ENCODE measurements around the gene TTC7B.

TTC7B gene

DNA sequence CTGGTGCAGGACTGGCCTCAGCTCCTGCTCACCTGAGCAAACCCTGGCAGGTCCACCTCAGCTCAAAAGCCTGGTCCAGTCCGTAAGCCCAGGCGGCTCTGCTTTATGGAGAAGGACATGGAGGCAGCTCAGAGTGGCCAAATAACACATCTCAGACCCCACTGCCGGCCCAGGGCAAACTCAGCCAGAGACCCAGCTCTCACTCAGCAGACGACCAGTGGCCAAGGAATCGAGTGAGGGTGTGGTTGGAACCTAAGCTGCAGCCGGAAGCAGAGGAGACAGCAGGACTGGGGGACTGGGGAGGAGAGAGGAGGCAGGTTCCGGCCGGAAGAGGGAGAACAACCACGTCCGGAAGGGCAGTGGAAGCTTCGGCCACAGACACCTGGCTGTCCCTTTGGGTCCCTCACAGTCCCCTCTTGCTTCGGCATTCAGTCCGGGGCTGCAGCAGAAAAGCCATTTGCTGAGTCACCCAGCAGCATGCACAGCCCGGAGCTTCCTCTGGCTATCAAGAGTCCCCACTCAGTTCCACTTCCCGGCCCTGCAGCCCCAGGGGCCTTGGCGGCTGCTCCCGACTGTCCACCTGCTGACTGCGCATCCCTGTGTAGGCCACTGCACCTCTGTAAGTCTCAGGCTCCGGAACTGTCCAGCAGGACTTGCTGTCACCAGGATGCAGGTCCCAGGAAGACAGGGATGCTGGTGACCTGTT is 315.4 kb downstream of the TTC7B start:
- DNase-seq: no peak

DNA sequence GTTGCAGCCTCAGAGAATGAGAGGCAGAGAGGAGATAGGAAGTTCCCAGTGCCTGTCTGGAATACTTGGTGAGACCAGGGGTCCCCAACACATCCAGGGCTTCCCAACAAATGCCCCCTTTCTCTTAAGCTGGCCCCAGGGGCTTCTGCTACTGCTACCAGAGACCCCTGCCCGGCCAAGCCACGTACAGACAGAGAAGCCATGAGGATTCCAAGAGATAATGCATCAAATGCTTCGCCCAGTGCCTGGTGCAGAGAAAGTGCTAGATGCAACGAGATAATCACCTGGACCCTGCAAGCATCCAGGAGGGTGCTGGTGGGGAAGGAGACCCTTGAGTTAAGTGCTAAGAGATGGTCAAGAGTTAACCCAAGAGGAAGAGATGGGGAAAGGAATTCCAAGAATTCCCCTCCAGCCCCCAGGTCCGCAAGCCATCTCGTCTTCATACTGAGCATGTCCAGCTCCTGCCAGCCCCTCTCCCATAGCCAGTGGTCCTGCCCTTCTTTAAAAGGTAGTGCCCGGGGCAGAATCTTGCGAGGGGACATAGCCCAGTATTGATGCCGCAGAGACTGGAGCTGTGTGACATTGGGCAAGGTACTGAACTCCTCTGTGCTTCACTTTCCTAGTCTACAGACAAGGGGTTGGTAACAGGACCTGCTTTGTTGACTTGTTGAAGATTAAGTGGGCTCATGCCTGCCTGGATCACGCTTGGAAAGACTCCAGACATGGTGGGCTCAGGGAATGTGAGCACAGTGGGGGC is 316.1 kb downstream of the TTC7B start:
- DNase-seq: no peak

DNA sequence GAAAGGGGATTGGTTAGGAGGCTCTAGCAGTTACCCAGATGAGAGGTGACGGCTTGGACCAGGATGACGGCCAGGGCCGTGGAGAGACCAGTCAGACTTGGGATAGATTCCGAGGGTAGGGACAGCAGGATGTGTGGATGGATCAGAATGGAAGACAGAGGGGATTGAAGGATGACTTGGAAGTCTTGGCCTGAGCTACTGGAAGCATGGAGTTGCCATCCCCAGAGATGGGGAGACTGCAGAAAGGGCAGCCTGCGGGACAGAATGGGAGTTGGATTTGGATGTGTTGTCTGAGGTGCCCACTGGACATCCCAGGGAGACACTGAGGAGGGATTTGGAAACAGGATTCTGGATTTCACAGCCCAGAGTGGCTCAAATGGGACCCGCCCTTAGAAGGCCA is 317.1 kb downstream of the TTC7B start:
- DNase-seq: no peak

DNA sequence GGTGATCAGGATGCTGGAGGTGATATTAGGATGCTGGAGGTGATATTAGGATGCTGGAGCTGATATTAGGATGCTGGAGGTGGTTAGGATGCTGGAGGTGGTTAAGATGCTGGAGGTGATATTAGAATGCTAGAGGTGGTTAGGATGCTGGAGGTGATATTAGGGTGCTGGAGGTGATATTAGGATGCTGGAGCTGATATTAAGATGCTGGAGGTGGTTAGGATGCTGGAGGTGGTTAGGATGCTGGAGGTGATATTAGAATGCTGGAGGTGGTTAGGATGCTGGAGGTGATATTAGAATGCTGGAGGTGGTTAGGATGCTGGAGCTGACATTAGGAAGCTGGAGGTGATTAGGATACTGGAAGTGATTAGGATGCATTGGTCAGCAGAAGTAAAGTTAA is 318.0 kb downstream of the TTC7B start:
- DNase-seq: no peak

DNA sequence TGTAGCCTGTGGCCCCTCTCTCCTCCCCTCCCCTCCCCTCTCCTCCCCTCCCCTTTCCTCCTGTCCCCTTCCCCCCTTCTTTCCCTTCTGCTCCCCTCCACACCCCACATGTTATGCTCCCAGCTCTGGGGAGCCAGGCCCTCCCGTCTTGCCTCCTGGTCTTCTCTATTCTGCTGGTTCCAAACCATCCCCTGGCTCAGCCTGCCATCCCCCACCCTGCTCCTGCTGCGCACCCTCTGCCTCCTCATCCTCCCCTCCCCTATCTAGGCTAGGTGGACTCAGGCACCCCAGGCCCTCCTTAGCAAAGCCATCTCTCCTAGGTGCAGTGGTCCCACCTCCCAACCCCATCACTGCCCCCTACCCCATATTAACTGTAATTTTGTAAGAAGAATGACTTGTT is 319.9 kb downstream of the TTC7B start:
- no peak for DNase-seq

DNA sequence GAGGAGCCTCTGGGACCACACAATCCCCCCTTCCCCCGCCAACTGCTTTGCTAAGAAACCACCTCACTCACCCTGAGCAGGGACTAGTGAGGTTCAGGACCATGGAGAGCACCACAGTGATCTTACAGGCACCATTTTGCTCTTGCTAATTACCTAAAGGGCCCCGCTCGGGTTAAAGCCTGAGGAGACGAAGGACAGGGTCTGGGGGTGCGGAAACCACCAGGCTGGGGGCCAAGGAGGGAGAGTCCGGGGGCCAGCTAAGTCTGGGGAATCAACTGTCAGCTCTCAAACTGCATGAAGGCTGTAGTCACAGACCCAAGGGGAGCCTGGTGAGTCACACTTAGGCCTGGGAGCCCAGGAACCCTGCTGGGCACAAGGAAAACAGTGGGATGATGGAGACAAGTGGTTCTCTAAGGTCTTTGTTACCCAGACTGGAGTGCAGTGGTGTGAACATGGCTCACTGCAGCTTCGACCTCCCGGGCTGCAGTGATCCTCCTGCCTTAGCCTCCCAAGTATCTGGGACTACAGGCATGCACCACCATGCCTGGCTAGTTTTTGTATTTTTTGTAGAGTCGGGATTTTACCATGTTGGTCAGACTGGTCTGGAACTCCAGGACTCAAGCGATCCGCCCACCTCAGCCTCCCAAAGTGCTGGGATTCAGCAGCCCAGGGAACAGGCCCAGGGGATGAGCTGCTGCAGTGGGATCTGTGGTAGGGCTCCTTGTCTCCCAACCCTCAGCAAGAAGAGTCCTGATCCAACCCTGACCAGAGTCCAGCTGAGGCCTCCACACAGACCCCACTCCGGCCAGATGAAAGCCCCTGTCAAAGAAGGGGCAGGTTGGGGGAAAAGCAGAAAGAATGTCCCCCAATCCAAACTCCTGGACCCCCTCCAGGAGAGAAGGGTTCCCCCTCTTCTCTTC is 320.6 kb downstream of the TTC7B start:
- DNase-seq: no peak

DNA sequence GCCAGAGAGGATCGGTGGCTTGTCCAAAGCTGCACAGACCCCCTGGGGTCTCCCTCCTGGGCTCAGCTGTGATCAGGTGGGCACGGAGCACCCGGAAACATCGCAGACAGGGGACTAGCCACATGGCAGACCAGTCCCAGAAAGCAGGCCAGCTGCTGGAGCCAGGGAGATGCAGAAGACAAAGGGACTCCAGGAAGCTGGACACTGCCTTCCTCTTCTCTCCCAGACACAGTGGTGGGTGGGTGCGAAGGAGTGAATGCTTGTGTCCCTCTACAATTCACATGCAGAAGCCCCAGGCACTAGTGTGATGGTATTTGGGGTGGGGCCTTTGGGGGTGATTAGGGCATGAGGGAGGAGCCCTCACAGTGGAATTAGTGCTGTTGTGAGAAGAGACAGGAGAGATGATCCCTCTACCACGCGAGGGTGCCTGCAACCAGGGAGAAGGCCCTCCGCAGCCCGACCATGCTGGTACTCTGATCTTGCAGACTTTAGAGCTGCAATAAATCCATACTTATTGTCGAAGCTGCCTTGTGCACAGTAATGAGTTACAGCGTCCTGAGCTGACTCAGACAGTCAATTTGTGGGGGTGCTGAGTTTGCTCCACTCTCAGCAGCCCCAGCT is 324.2 kb downstream of the TTC7B start:
- DNase-seq: no peak

DNA sequence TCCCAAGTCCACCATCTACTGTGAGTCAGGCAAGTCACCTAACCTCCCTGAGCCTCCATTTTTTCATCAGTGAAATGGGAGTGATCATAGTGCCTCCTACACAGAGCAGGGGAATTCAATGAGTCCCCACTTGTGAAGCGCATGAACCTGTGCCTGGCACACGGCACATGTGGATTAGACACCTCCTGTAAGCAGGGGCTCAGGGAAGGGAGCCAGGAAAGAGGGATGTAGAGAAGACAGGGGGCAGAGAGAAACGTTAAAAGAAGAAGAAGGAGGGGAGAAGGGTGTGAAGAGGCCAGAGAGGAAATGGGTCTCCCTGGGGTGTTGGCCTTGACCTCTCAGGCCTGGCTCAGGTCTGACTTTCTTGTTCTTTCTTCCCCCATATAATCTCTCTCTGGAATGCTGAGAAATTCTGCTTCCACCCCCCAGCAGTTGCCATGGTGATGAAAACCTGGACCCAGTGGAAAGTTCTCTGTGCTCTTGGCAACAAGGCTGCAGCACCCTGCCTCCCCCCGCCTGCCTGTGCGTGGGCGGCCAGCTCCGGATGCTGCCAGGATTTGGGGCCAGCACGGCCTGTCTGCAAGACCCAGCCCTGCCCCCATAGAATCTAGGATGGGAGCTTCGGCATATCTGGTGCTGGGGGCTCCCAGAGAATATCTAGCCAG is 324.9 kb downstream of the TTC7B start:
- DNase-seq: peak; percentile 31

DNA sequence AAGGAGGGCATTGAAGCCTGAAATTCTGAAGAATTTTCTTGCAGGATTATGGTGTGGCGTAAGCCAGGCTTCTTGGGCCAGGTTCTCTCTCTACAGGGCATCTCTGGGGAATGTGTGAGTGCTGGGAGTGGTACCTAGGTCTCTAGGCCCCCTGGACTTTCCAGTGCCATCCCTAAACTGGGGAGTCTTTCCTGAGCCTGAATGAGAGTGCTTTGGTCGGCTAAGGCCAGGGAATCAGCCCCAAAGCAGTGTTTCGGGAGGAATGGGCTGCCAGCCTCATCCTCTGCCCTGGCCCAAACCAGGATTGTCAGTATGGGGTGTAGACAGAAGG is 325.5 kb downstream of the TTC7B start:
- no peak for DNase-seq

DNA sequence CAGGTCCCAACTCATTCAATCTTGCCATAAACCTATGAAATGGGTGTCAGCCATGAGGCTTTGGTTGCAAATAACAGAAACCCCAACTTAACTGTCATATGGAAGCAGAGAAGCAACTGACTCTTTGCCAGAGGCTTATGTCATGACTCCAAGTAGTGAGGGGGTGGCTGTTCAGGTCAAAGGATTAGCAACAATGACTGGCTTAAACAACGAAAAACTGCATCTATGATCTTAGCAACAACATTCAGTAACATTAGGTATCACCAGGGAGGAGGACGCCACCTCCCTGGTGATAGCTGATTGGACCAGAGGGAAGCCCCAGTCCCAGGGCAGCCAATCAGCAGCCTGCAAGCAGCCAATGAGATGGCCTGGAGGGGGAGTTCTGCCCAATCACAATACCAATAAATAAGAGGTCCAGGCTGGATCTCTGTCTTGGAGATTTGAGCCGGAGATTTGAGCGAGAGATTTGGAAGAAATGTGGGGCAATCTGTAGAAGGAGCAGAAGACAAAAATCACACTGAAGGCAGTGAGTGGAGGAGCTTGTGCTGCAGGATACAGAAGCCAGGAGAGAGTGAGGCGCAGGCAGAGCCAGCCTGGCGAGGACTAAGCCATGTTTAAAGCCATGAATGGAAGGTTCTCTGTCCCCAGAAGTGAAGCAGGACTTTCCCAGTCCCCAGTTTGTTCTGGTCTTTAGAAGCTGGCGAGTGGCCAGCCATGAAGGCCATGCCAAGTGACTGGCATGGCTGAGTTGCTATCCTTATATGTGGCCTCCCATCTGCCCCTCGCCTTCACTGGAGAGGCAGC is 326.1 kb downstream of the TTC7B start:
- peak; percentile 16 for DNase-seq

DNA sequence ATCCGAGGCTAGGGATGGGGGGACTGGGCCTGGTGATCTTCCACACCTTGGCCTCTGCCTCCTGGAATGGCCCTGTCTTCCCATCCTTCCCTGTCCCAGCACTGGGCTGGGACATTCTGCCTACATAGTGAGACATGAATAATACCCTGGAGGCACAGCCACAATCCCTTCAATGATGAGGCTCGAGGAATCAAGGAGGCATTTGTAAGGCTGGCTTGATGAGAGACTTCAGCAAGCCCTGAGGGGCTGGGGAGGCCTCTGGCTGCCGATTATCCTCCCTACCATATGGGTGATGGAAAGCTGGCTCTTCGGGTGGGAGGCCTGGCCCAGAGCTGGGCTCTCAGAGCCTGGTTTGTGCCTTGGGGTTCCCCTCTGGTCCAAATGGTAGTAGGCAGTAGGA is 326.9 kb downstream of the TTC7B start:
- no peak for DNase-seq

DNA sequence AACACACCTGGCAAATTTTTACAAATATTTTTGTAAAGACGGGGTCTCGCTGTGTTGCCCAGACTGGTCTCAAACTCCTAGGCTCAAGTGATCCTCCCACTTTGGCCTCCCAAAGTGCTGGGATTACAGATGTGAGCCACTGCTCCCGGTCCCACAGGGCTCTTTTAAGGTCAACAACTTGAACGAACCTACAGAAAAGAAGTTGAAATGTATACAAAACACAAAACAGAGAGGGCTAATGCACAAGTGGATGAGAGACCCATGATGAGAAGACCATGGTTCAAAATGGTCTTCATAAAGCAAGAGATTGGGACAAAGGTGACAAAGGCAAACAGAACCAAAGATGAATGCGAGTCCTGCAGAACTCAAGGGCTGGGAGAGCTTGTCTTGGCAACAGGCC is 328.0 kb downstream of the TTC7B start:
- DNase-seq: no peak

DNA sequence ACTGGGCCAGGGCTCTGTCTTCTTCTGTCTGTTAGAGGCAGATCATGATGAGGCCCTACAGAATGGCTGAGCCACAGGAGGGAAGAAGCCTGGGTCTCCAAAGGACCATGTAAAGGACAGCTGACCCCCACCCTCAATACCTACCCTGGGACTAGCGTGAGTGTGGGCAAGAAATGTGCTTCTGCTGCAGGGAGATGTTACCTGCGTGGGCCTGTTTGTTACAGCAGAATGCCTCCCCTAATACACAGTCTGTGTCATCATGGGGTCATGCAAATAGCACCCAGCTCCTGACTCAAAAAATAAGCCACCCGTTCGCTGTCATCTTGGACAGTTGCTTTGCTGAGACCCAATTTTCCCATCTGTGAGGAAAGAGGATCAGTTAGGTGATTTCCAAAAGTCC is 328.8 kb downstream of the TTC7B start:
- DNase-seq: no peak

DNA sequence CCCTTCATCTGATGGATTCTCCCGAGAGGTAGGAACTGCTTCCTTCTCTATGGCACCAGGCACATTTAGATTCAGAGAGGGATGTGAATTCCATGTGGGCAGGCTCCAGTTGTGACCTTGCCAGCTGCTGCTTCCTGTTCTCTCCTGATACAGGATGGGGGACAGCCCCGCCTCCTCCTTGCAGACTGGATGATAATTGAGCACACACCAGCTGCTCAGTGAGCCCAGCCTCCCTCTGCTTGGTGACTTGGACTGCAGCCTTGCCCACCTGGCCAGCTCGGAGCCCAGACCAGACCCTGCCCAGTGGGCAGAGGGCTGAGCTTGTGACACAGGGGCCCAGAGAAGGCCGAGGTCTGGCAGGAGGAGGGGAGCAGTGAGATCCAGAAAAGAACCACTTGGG is 329.2 kb downstream of the TTC7B start:
- peak; percentile 77 for DNase-seq

DNA sequence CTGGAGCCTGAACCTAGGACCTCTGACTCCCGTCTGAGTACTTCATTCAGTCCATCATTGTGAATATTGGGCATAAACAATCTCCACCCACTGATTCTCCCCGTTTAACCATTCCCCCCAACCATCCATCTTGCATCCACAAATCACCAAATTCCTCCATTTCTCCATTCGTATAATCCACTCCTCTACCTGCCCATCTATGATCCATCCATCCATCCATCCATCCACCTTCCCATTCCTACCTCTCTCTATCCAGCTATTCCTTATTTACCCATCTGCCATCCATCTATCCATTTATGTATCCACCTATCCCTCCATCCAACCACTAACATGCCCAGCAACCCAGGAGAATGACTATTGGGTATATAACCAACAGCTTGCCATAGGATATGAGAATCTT is 331.9 kb downstream of the TTC7B start:
- DNase-seq: no peak

DNA sequence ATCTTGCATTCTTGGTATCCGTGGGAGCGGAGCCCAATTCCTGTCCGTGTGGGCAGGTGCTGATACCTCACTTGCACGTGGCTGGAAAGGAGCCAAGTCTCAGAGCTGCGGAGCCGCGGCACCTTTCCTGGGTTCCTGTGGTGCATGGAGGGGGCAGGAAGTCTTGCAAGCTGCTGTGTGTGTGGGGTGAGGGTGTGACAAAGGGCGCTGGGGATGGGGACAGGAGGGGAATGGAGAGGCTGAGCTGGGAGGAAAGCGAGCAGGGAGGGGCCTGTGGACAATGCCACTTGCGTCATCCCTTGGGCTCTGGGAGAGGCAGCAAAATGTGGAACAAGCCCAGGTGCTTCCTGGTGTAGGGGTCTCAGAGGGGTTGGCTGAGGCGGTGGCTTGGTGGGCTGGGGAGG is 332.7 kb downstream of the TTC7B start:
- DNase-seq: peak; percentile 71

DNA sequence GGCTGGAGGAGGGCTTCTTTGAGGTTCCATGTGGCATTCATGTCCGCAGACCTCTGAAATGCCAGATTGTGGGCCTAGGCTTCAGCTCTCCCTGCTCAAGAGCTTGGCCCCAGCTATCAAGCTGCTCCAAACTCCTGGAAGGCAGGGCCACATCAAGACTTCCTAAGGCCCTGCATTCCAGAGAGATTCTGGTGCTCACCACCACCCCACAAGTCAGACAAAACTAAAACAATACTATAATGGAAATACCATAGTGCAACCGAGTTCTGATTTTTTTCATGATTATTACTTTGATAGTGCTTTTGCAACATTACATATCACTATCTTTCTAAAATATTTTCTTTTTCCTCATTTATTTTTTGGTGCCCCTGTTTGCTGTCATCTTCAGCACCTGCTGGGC is 333.1 kb downstream of the TTC7B start:
- no peak for DNase-seq

DNA sequence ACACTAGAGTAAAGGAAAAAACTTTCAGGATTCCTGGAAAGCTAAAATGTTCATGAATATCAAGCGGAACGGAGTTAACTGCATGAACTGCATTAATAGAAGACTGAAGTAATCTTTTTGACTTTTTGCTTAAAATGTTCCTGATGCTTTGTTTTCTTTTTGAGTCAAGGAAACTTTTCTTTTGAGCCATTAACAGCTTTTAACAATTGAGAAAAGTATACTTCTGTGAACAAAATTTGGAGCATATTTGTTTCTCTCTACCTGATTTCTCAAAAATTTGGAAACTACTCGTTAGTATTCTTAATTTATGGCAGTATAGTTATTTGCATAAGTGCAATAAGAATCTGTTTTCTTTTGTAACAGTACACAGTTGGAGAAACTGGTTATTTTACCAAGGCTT is 340.9 kb downstream of the TTC7B start:
- DNase-seq: no peak
